Coronary artery (tissue), 2 donors: ENCODE measurements around the gene SAC3D1.

Experiments used
- DNase-seq: peaks from one replicate; pipeline ENCODE4 v3.0.0-alpha.2; 2017; ENCODE audit warnings: low spot score
- H3K27ac ChIP-seq, 2 donors: fragments of 200-600 bp; sonication (generic); one replicate each; pipeline ENCODE4 v1.5.1; 2016 to 2019
- H3K4me3 ChIP-seq: fragments of 200-600 bp; sonication (generic); 2 replicates; pipeline ENCODE4 v1.5.1; 2016; ENCODE audit warnings: mild to moderate bottlenecking, moderate library complexity
- TF ChIP-seq, protein P1 (sequence below): fragments of 200-600 bp; sonication (generic); IDR thresholded peaks from one replicate; pipeline ENCODE4 v1.5.1; 2019; ENCODE audit warnings: antibody characterized with exemption

The SAC3D1 gene

DNA sequence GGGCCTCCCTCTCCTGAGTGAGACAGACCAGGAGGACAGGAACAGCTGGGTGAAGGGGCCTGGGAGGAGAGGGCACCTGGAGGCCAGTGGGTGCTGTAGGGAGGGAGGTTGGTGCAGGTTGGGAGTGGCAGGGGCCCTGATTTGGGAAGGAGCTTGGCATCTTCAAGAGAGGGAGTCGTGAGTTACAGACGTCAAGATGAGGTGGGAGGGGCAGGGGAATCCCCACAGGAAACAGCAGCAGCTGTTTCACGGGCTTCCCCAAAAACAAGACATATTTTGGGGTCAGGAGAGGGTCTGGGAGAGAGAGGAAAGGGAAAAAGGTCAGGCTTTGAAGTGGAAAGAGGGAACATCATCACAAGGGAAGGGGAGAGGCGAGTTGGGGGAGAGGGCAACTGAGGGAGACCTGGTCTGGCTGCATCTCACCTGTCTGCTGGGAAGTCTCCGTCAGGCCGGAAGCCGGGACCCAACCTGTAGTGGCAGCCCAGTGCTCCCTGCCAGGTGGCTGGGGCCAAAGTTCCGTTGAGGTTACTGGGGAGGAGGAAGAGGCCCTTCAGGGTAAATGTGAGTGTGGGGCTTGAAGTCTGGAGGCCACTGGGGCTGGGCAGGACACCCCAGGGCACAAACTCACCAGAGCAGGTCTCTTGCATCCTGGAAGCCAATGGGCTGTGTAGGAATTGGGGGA, 13.0 kb downstream of the SAC3D1 start:
- H3K27ac ChIP-seq: no peak overlapping the region
- TF ChIP-seq, protein P1, sequence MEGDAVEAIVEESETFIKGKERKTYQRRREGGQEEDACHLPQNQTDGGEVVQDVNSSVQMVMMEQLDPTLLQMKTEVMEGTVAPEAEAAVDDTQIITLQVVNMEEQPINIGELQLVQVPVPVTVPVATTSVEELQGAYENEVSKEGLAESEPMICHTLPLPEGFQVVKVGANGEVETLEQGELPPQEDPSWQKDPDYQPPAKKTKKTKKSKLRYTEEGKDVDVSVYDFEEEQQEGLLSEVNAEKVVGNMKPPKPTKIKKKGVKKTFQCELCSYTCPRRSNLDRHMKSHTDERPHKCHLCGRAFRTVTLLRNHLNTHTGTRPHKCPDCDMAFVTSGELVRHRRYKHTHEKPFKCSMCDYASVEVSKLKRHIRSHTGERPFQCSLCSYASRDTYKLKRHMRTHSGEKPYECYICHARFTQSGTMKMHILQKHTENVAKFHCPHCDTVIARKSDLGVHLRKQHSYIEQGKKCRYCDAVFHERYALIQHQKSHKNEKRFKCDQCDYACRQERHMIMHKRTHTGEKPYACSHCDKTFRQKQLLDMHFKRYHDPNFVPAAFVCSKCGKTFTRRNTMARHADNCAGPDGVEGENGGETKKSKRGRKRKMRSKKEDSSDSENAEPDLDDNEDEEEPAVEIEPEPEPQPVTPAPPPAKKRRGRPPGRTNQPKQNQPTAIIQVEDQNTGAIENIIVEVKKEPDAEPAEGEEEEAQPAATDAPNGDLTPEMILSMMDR: no peak
- H3K4me3 ChIP-seq: no peak overlapping the region
- no peak for DNase-seq

DNA sequence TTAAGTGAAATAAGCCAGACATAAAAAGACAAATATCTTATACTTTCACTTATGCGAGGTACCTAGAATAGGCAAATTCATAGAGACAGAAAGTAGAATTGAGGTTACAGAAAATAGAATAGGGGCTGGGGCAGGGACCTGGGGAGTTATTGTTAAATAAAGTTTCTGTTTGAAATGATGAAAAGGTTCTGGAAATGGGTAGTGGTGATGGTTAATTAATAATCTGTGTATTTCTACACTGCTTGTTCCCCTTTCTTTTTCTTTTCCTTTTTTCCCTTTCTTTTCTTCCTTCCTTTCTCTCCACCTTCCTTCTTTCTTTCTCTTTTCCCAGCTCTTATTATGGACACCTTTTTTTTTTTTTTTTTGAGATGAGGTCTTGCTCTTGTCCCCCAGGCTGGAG, 14.5 kb downstream of the SAC3D1 start:
- DNase-seq: no peak
- H3K27ac ChIP-seq: no peak overlapping the region
- no peak overlapping the region for H3K4me3 ChIP-seq
- TF ChIP-seq, protein P1: no peak

DNA sequence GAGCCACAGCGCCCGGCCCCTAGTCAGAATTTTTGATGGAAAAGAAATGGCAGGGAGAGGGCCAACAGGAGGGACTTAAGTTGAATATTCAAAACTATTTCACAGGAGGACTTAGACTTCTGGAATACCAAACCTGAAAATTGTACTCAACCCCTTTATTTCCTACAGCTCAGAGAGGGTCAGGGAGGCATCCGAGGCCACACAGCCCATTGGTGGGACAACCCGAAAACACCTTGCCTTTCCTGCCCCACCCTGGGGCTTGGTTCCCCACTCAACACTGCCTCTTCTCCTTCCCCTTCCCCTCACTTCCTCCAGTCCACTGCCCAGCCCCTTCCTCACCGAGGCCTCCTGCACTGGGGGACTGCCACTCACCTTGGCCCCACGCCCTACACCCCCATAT, 16.0 kb downstream of the SAC3D1 start:
- no peak overlapping the region for H3K27ac ChIP-seq
- H3K4me3 ChIP-seq: no peak overlapping the region
- DNase-seq: no peak
- TF ChIP-seq, protein P1: no peak

DNA sequence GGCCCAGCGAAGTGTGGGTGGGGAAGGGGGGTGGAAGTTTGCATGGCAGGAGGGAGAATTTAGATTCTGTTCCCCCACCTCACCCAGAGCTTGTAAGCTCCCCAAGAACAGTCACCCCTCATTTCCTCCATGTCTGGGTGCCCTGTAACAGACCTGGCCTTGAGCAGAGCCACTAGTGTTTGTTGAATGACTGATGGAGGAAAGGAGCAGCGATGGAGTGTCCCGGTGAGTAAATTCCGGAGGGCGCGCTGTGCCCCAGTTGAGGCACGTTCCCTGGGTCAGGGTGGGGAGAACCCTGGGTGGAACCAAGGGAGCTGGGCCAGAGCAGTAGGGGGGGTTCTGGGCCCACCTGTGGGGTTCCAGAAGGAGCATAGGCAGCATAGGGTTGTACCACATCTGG, 16.5 kb downstream of the SAC3D1 start:
- TF ChIP-seq, protein P1: no peak
- no peak overlapping the region for H3K27ac ChIP-seq
- no peak for DNase-seq
- H3K4me3 ChIP-seq: no peak overlapping the region

DNA sequence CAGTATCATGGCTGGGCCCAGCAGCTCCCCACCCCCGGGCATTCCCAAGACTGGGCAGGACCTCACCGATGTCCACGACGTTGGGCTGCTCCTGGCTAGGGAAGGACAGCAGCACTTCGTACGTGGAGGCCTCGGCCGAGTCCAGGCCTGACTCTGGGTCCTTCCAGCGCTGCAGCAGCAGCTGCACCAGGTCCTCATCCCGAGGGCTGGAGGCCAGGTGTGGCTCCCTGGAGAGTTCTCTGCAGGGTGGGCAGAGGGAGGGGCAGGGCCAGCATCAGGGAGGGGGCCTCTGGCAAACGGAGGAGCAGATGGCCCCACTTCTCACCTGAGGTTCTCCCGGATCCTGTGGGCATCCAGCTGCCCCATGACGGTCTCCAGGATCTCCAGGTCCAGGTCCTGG, 17.0 kb downstream of the SAC3D1 start:
- DNase-seq: no peak
- TF ChIP-seq, protein P1: no peak
- Histone ChIP-seq H3K4me3 (no peak overlapping the region), H3K27ac (no peak overlapping the region)

DNA sequence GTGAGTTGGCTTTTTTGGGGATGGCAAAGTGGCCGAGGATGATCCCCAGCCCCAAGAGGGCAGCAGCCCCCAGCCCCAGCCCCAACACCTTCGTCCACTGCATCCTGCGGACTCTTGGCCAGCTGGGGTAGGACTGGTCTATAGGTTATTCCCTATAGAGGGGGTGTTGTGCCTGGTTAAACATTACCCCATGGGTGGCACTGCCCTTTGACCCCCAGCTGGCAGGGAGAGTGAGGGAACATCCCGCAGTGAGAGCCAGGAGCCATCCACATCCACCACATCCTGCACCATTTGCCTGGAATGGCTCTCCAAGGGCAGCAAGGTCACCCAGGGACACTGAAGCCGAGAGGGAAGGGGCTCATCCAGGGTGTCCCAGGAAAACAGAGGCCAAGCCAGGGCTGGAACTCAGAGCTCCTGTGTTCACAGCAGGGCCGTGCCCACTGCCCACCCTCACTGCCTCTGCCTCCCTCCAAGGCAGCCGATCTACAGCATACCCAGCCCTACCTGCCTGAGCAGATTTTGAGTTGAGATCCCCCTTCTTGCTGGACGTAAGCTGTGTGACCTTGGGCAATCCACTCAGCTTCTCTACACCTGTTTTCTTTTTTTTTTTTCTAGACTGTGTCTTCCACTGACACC, 17.5 kb downstream of the SAC3D1 start, which contains the start of gene NAALADL1:
NAALADL1 (minus strand) TSS at position 135 of the 636 bp plus-strand sequence; CDS start at position 103, 32 bp downstream.
- Histone ChIP-seq H3K4me3 (no peak within 1 kb of the TSS), H3K27ac (no peak within 1 kb of the TSS)
- no peak for DNase-seq
- TF ChIP-seq, protein P1: no peak

DNA sequence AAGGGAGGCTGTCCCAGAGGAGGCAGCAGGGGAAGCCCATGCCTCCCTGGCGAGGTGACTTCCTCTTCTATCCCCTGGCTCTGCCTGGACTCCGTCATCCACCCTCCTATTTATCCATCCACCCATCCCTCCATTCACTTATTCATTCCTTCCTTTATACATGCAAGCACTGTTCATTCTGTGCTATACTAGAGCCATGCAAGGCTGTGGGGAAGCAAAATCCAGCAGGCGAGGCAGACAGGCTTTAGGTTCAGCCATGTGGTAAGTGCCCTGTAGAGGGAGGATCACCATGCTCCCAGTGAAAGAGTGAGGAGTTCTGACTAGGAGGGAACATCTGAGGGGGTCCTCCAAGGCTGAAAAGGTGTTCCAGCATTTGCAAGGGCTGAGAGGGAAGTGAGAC, 18.5 kb downstream of the SAC3D1 start:
- H3K27ac ChIP-seq: no peak overlapping the region
- TF ChIP-seq, protein P1: no peak
- DNase-seq: no peak
- no peak overlapping the region for H3K4me3 ChIP-seq
